HL-60 (cell line): Measurements from ENCODE around the gene NUP210.

Experiments
- GABPA ChIP-seq: IDR thresholded peaks from 2 replicates; pipeline ENCODE4 v1.6.1; 2012; ENCODE audit warnings: low read depth
- POLR2AphosphoS5 ChIP-seq: IDR thresholded peaks from 2 replicates; pipeline ENCODE4 v1.6.1; 2012; ENCODE audit warnings: low read depth
- TF ChIP-seq, protein P1 (sequence below): IDR thresholded peaks from one replicate; pipeline ENCODE4 v1.5.1; 2011; ENCODE audit warnings: low read length, control low read depth, inconsistent platforms; ENCODE audit not compliant: insufficient read depth
- TF ChIP-seq, protein P2 (sequence below): IDR thresholded peaks from 2 replicates; pipeline ENCODE4 v1.6.1; 2012; ENCODE audit warnings: low read depth; ENCODE audit not compliant: insufficient replicate concordance

DNA sequence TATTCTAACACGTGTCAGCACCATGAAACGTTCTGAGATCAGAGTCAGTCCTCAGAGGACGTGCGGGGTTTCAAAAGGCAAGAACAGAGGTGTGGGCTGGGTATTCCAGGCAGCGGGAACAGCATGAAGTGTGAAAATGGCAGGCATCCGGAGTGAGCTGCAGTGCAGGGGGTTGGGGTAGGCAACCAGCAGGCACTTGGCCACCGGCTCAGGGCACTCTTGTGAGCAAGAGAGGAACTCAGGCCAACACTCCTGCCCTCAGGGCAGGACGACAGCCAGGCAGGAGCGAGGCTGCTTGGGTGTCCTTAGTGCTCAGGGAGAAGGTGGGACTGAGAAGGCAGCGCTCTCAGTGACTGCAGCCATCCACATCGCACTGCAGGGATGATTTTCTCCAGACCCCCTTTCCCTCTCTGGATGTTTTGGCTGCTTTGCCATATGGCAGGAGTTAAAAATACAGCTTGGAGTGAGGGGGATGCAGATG, 151.1 kb downstream of the NUP210 start:
- TF ChIP-seq, protein P1, sequence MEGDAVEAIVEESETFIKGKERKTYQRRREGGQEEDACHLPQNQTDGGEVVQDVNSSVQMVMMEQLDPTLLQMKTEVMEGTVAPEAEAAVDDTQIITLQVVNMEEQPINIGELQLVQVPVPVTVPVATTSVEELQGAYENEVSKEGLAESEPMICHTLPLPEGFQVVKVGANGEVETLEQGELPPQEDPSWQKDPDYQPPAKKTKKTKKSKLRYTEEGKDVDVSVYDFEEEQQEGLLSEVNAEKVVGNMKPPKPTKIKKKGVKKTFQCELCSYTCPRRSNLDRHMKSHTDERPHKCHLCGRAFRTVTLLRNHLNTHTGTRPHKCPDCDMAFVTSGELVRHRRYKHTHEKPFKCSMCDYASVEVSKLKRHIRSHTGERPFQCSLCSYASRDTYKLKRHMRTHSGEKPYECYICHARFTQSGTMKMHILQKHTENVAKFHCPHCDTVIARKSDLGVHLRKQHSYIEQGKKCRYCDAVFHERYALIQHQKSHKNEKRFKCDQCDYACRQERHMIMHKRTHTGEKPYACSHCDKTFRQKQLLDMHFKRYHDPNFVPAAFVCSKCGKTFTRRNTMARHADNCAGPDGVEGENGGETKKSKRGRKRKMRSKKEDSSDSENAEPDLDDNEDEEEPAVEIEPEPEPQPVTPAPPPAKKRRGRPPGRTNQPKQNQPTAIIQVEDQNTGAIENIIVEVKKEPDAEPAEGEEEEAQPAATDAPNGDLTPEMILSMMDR, result no peak
- TF ChIP-seq GABPA (no peak), POLR2AphosphoS5 (no peak)
- TF ChIP-seq, protein P2, sequence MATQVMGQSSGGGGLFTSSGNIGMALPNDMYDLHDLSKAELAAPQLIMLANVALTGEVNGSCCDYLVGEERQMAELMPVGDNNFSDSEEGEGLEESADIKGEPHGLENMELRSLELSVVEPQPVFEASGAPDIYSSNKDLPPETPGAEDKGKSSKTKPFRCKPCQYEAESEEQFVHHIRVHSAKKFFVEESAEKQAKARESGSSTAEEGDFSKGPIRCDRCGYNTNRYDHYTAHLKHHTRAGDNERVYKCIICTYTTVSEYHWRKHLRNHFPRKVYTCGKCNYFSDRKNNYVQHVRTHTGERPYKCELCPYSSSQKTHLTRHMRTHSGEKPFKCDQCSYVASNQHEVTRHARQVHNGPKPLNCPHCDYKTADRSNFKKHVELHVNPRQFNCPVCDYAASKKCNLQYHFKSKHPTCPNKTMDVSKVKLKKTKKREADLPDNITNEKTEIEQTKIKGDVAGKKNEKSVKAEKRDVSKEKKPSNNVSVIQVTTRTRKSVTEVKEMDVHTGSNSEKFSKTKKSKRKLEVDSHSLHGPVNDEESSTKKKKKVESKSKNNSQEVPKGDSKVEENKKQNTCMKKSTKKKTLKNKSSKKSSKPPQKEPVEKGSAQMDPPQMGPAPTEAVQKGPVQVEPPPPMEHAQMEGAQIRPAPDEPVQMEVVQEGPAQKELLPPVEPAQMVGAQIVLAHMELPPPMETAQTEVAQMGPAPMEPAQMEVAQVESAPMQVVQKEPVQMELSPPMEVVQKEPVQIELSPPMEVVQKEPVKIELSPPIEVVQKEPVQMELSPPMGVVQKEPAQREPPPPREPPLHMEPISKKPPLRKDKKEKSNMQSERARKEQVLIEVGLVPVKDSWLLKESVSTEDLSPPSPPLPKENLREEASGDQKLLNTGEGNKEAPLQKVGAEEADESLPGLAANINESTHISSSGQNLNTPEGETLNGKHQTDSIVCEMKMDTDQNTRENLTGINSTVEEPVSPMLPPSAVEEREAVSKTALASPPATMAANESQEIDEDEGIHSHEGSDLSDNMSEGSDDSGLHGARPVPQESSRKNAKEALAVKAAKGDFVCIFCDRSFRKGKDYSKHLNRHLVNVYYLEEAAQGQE, result no peak
